Ovary (tissue), 9 donors: Measurements from ENCODE around the gene YLPM1. TPM values are rescaled to one million over a fixed set of nuclear protein-coding genes. Genes with fewer than 3 reads are reported as not detected.

Experiments used
- DNase-seq, 5 donors: peaks; one replicate each; pipeline ENCODE4 v3.0.0-alpha.2; 2019 to 2020
- H3K27ac ChIP-seq, 2 donors: fragments of 200-600 bp; one replicate each; pipeline versions ENCODE4 v1.5.1 to v1.8.0; 2019 to 2022
- H3K27me3 ChIP-seq: fragments of 200-600 bp; one replicate; pipeline ENCODE4 v1.8.0; 2022
- H3K36me3 ChIP-seq: fragments of 200-600 bp; sonication (generic); one replicate; pipeline ENCODE4 v1.5.1; 2019
- H3K4me1 ChIP-seq: one replicate; pipeline ENCODE4 v1.8.1; 2013; ENCODE audit warnings: mild to moderate bottlenecking, moderate library complexity; ENCODE audit not compliant: insufficient read depth
- H3K4me3 ChIP-seq: fragments of 200-600 bp; sonication (generic); one replicate; pipeline ENCODE4 v1.5.1; 2017
- H3K9me3 ChIP-seq, 2 donors: fragments of 200-600 bp in 1 of 2; sonication (generic) in 1 of 2; one replicate each; pipeline versions ENCODE4 v1.5.1 to v1.8.1; 2013 to 2019; ENCODE audit warnings: mild to moderate bottlenecking in 1 of 2, moderate library complexity in 1 of 2
- EP300 ChIP-seq: sonication (generic); formaldehyde crosslinking; IDR thresholded peaks from one replicate; pipeline ENCODE4 v1.6.1; 2017; ENCODE audit warnings: antibody characterized with exemption
- POLR2A ChIP-seq: fragments of 450-650 bp; IDR thresholded peaks from one replicate; pipeline ENCODE4 v1.6.1; 2017; ENCODE audit warnings: antibody characterized with exemption, mild to moderate bottlenecking, moderate library complexity
- WGBS, 3 donors: extraction: QIAGEN DNeasy Blood & Tissue Kit in 1 of 3; methylation state at CpG; one replicate each; pipeline versions ENCODE4 v1.1.5 to v1.1.7; 2013 to 2017; 5-methylcytosine and 5-hydroxymethylcytosine counted together
- intact Hi-C, 4 donors: fragments of 100-400 bp; cut with DNase I; formaldehyde crosslinking; loops; one replicate each; pipeline versions ENCODE4 v1.11.0 to v1.15.1; 2022 to 2023
- polyA plus RNA-seq, 2 donors: library from polyadenylated mRNA; stranded (reverse); fragments of 200-250 nt in 1 of 2; fragments of 350-450 nt in 1 of 2; fragmentation: Illumina TruSeq in 1 of 2; extraction: RNeasy Lipid Tissue Mini Kit (QIAGEN cat#74804) in 1 of 2; gene quantifications; one replicate each; pipeline ENCODE4 v1.2.3, GENCODE V29; 2013 to 2014
- total RNA-seq, 7 donors: library from RNA; depleted of rRNA in 2 of 7; stranded (reverse); fragments of >200 nt in 2 of 7; fragmentation: NEBNext Ultra II Directional in 3 of 7; extraction: Animal tissue kit (Norgen Biotek cat#: 25700) in 3 of 7; gene quantifications; one replicate each; pipeline versions ENCODE4 v1.1.0 to v1.2.4, GENCODE V29; 2016 to 2023
- TF ChIP-seq, protein P1 (sequence below), 3 donors: fragments of 450-650 bp in 2 of 3; fragments of 200-600 bp in 1 of 3; IDR thresholded peaks; one replicate each; pipeline versions ENCODE4 v1.5.1 to v1.8.0; 2016 to 2022; ENCODE audit warnings: antibody characterized with exemption in 3 of 3, mild to moderate bottlenecking in 1 of 3
- donor health status: DM: no; HTN: no; CAD: no; lungs with moderate emphysema.
- donor health status: DM: no; HTN: no; CAD: no.
- donor health status: Bipolar disorder and iron deficiency.
- donor health status: DM: yes; HTN: yes; CAD: no.
- donor health status: DM: no; HTN: no; CAD: no.
- donor health status: DM: yes; HTN: yes; CAD: no.

Gene YLPM1
- total and polyA plus RNA-seq, 9 donors: 30.1 to 92.4 (median 68.4) TPM

DNA sequence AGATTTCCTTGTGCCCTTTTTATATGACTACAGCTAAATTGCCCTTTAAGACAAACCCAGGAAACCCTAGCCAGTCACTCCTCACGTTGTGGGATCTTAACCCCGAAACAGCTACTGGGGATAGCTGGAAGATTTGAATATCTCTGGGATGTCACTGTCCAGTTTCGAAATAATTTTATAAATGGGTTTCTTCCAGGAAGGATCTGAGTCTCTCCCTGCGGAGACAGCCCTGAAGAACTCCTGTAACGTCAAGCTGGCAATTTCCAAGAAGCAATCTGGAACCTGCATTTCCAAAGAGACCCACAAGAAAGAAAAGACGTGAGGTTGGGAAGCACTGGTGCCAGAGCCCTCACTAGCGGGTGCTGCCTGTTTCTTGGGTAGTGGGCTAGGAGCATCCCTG is 91.9 kb downstream of the YLPM1 start:
- Histone ChIP-seq H3K36me3 (no peaks in the 10 kb centered on the region), H3K27me3 (no peaks in the 10 kb centered on the region), H3K4me1 (peaks cover 10% of the 10 kb centered on the region), H3K9me3 (no peaks in the 10 kb centered on the region), H3K27ac (no peak overlapping the region), H3K4me3 (no peak overlapping the region)
- intact Hi-C loops: no loop called here
- 66 to 70% (median 69%) methylated on average over 7 of the region's 7 CpGs for WGBS, 3 donors
- TF ChIP-seq, protein P1, sequence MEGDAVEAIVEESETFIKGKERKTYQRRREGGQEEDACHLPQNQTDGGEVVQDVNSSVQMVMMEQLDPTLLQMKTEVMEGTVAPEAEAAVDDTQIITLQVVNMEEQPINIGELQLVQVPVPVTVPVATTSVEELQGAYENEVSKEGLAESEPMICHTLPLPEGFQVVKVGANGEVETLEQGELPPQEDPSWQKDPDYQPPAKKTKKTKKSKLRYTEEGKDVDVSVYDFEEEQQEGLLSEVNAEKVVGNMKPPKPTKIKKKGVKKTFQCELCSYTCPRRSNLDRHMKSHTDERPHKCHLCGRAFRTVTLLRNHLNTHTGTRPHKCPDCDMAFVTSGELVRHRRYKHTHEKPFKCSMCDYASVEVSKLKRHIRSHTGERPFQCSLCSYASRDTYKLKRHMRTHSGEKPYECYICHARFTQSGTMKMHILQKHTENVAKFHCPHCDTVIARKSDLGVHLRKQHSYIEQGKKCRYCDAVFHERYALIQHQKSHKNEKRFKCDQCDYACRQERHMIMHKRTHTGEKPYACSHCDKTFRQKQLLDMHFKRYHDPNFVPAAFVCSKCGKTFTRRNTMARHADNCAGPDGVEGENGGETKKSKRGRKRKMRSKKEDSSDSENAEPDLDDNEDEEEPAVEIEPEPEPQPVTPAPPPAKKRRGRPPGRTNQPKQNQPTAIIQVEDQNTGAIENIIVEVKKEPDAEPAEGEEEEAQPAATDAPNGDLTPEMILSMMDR (IDR thresholded peaks at IDR 0.05): no peak
- TF ChIP-seq EP300 (no peak), POLR2A (no peak)
- DNase-seq: no peak

DNA sequence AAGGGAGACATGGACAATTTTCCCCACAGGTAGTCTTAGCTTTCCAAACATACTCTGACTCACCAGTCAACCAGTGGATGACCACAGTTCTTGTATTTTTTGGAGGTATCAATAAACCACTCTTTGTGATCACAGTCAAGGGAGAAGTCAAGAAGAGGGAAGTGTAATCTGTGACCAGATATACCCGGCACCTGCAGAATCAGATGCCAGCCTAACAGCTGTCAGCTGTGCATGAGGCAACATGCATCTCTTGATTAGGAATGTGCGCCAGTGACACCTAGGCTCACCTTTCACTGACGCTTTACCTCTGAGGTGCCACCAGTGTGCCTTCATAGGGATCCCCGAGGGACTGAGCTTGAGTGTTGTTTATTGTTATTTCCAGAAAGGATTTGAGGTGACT is 92.8 kb downstream of the YLPM1 start:
- Histone ChIP-seq H3K36me3 (no peaks in the 10 kb centered on the region), H3K9me3 (no peaks in the 10 kb centered on the region), H3K4me3 (no peak overlapping the region), H3K27ac (no peak overlapping the region), H3K4me1 (peaks cover 10% of the 10 kb centered on the region), H3K27me3 (no peaks in the 10 kb centered on the region)
- TF ChIP-seq POLR2A (no peak), EP300 (no peak)
- TF ChIP-seq, protein P1 (IDR thresholded peaks at IDR 0.05): no peak
- 66 to 91% (median 89%) methylated on average over 4 of the region's 4 CpGs for WGBS, 3 donors
- DNase-seq: no peak
- intact Hi-C loops: no loop called here

DNA sequence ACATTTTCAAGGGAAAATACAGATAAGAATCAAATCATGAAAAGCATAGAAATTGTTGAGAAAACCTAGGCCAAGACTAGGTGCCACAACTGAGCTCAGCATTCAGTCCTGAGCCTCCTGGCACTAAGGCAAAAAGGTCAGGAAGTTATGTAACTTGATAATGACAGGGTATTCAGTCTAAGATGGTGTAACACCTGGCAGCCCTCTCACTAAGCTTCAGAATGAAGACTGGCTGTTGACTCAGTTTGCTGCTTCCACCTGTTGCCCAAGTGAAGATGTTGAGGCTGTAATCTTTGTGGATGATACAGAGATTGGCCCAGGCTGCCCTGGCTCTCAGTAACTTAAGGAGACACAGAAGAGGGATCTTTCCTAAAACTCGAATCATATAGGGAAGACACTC is 93.2 kb downstream of the YLPM1 start:
- Histone ChIP-seq H3K4me3 (no peak overlapping the region), H3K27me3 (no peaks in the 10 kb centered on the region), H3K36me3 (no peaks in the 10 kb centered on the region), H3K9me3 (no peaks in the 10 kb centered on the region), H3K4me1 (peaks cover 10% of the 10 kb centered on the region), H3K27ac (no peak overlapping the region)
- 84 to 100% (median 90%) methylated on average over 1 of the region's 1 CpG for WGBS, 3 donors
- TF ChIP-seq POLR2A (no peak), EP300 (no peak)
- TF ChIP-seq, protein P1 (IDR thresholded peaks at IDR 0.05): no peak
- no peak for DNase-seq
- intact Hi-C loops: no loop called here

DNA sequence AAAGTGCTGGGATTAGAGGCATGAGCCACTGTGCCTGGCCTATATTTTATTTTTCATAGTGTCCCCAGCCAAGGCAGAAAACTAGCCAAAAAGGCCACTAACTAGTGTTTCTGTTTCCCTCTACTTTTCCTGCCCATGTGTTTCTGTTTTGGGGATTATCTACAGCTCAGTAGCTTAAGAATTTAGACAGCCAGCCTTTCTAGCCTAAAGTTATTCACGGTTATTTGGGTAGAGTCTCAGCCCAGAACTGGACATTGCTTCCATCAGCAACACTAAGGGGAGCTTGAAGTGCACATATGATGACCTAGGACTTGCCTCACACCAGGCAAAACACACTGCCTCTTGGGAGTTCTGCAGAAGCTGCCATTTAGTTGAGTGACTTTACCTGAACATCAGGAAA is 94.9 kb downstream of the YLPM1 start:
- Histone ChIP-seq H3K9me3 (no peaks in the 10 kb centered on the region), H3K4me3 (no peak overlapping the region), H3K27ac (no peak overlapping the region), H3K27me3 (no peaks in the 10 kb centered on the region), H3K36me3 (no peaks in the 10 kb centered on the region), H3K4me1 (peaks cover 8% of the 10 kb centered on the region)
- DNase-seq: no peak
- intact Hi-C loops: no loop called here
- 48 to 63% (median 57%) methylated on average over 1 of the region's 1 CpG for WGBS, 3 donors
- TF ChIP-seq, protein P1 (IDR thresholded peaks at IDR 0.05): no peak
- TF ChIP-seq EP300: no peak
- TF ChIP-seq POLR2A: no peak
